Panc1 (cell line): ENCODE results near the gene MCTP1.

Experiments
- CTCF ChIP-seq: fragments of 450-650 bp; IDR thresholded peaks from 2 replicates; pipeline ENCODE4 v1.5.1; 2017; ENCODE audit warnings: mild to moderate bottlenecking
- POLR2AphosphoS5 ChIP-seq: IDR thresholded peaks from 2 replicates; pipeline ENCODE4 v1.6.1; 2012; ENCODE audit warnings: mild to moderate bottlenecking, low read depth, low read length, moderate library complexity
- REST ChIP-seq, 2 experiments: IDR thresholded peaks; 2 replicates each; pipeline ENCODE4 v1.6.1; 2011 to 2012; ENCODE audit warnings: low read depth in 2 of 2, control low read depth in 1 of 2, low read length in 1 of 2, mild to moderate bottlenecking in 1 of 2, moderate library complexity in 1 of 2; ENCODE audit not compliant: insufficient read depth in 1 of 2
- TCF7L2 ChIP-seq: IDR thresholded peaks from 2 replicates; pipeline ENCODE4 v1.6.1; 2011; ENCODE audit warnings: mild to moderate bottlenecking, low read depth, low read length, inconsistent platforms

- TF ChIP-seq REST (IDR thresholded peaks at IDR 0.05; ENCODE audit: insufficient read depth in 1 of 2, low read depth in 2 of 2, low read length in 1 of 2) = no peak
- TF ChIP-seq POLR2AphosphoS5 = no peak
- peak; percentile 66 for TF ChIP-seq CTCF
- no peak for TF ChIP-seq TCF7L2
These were observed 46.2 kb downstream of the MCTP1 start for GRCh38 chr5:95238560-95239325.
